Measurements from ENCODE around the gene DMRTC2. TPM values are rescaled to one million over a fixed set of nuclear protein-coding genes. Genes with fewer than 3 reads are reported as not detected.

DMRTC2 gene
- polyA plus RNA-seq, 1 of the 3 experiments (the other 2 are of a cell fraction): not detected

DNA sequence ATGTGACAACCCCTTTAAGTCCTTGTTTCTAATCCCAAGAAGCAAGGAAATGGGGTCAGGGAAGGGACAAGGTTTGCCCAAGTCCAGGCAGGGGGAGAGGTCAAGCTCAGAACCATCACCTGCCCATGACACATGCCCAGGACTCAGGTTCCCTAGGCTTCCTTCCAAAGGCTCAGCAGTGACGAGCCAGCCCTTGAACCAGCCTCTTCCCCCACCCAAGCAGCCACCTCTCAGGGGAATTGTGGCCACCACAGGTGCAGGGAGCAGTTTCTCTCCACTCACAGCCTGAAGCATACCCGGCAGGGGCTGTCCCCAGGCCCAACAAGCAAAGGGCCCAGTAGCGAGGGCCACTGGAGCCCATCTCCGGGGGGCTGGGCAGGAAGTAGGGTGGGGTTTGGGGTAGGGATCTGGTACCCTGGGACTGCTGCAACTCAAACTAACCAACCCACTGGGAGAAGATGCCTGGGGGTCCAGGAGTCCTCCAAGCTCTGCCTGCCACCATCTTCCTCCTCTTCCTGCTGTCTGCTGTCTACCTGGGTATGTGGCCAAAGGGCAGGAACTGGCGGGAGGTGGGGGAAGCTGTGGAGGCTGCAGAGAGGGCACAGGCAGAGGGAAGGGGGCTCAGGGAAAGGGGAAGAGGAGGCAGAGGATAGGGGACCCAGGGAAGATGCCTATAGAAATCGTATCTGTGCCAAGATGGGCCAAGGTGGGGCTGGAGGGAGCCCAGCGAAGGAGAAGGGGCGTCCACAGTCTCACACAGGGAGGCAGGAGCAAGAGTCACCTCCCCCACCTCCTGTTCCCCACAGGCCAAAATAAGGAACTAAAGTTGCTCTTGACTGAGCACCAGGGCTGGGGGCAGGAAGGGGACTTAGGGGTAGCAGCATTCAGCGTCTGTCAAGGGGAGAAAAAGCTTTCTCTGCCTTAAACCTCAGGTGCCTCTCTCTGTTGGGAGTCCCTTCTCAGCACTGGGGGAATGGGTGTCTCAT lies 32.3 kb downstream of the DMRTC2 start, which contains the start of gene CD79A (continued):
- TF ChIP-seq, protein P1, sequence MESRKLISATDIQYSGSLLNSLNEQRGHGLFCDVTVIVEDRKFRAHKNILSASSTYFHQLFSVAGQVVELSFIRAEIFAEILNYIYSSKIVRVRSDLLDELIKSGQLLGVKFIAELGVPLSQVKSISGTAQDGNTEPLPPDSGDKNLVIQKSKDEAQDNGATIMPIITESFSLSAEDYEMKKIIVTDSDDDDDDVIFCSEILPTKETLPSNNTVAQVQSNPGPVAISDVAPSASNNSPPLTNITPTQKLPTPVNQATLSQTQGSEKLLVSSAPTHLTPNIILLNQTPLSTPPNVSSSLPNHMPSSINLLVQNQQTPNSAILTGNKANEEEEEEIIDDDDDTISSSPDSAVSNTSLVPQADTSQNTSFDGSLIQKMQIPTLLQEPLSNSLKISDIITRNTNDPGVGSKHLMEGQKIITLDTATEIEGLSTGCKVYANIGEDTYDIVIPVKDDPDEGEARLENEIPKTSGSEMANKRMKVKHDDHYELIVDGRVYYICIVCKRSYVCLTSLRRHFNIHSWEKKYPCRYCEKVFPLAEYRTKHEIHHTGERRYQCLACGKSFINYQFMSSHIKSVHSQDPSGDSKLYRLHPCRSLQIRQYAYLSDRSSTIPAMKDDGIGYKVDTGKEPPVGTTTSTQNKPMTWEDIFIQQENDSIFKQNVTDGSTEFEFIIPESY (IDR thresholded peaks at IDR 0.05; ENCODE audit: borderline replicate concordance, low read depth): no peak
- no peak for TF ChIP-seq ELF1 (IDR thresholded peaks at IDR 0.05)
- no peak for TF ChIP-seq FOXJ3 (CRISPR knock-in tag; IDR thresholded peaks at IDR 0.05)
- TF ChIP-seq, protein P2, sequence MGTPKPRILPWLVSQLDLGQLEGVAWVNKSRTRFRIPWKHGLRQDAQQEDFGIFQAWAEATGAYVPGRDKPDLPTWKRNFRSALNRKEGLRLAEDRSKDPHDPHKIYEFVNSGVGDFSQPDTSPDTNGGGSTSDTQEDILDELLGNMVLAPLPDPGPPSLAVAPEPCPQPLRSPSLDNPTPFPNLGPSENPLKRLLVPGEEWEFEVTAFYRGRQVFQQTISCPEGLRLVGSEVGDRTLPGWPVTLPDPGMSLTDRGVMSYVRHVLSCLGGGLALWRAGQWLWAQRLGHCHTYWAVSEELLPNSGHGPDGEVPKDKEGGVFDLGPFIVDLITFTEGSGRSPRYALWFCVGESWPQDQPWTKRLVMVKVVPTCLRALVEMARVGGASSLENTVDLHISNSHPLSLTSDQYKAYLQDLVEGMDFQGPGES (IDR thresholded peaks at IDR 0.05; ENCODE audit: low read depth, low read length): no peak
- TF ChIP-seq, protein P3, sequence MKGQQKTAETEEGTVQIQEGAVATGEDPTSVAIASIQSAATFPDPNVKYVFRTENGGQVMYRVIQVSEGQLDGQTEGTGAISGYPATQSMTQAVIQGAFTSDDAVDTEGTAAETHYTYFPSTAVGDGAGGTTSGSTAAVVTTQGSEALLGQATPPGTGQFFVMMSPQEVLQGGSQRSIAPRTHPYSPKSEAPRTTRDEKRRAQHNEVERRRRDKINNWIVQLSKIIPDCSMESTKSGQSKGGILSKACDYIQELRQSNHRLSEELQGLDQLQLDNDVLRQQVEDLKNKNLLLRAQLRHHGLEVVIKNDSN (IDR thresholded peaks at IDR 0.05; ENCODE audit: borderline replicate concordance, low read depth): no peak
- no peak for TF ChIP-seq RXRA (IDR thresholded peaks at IDR 0.05; ENCODE audit: borderline replicate concordance, low read depth)
- TF ChIP-seq TEAD4 (IDR thresholded peaks at IDR 0.05; ENCODE audit: borderline replicate concordance, insufficient read depth): no peak
- TF ChIP-seq EP300 (IDR thresholded peaks at IDR 0.05; ENCODE audit: borderline replicate concordance in 1 of 2, low read depth in 1 of 2, low read length in 1 of 2): no peak
- no peak for TF ChIP-seq JUND (IDR thresholded peaks at IDR 0.05)
- TF ChIP-seq TCF12 (IDR thresholded peaks at IDR 0.05): no peak
- no peak for TF ChIP-seq YY1 (IDR thresholded peaks at IDR 0.05; ENCODE audit: low read depth)
- no peak for TF ChIP-seq RFX5 (IDR thresholded peaks at IDR 0.05; ENCODE audit: low read length)

DNA sequence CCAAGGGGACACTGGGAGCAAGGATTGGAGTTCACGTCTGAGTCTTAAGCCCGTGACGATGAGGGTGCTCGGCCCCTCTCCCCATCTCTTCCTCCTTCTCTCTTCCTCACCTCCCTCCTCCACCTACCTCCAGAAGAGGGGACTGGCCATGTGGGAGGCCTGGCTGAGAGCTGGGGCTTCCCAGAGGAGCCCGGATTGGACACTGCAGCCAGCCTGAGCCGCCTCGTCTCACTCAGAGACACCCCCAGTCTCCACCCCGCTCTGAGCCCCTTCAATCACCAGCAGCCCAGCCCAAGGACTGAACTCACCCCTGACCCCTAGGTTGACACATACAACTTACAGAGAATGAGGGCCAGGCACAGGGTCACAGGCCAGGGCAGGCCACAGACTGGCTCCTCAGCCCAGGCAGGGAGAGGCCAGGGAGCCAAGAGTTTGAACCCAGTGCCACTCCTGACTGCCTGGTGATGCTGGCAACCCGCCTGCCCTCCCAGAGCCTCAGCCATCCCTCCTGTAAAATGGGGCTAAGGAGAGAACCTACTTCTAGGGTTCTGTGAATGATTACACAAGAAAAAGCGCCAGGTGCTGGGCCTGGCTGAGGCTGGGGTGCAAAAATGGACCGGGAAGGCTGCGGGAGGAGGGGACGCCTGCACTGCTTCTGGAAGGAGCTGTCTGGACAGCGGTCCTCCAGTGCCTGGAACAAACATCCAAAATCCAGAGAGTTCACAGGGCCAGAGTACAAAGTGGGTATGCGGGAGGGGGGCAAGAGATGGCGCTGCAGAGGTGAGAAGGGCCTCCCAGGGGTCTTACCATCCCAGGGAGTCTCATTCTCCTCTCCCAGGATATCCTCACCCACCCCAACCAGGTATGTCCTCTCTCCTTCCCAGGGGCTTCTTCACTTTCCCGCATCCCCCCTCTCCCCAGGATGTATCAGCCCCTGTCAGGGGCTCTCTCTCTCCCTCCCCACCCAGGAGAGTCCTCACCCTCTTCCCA lies 33.4 kb downstream of the DMRTC2 start:
- WGBS (ENCODE audit: low lambda C conversion rate): 82% methylated on average over 16 of the region's 17 CpGs
- H3K9ac ChIP-seq: no peak overlapping the region
- no peak overlapping the region for H3K4me2 ChIP-seq
- no peaks in the 10 kb centered on the region for H3K27me3 ChIP-seq (ENCODE audit: insufficient read depth)
- DNase-seq: no peak
- no peaks in the 10 kb centered on the region for H3K79me2 ChIP-seq (ENCODE audit: insufficient read depth)
- H3K36me3 ChIP-seq (replicated peaks in 1 of 2; ENCODE audit: control insufficient read depth in 1 of 2, insufficient read depth in 2 of 2, low read length in 1 of 2): no peaks in the 10 kb centered on the region
- no peaks in the 10 kb centered on the region for H3K9me3 ChIP-seq
- H3K27ac ChIP-seq (ENCODE audit: low read depth in 2 of 2, low read length in 1 of 2): no peak overlapping the region
- peaks cover 0 to 5% of the 10 kb centered on the region in 2 experiments; a peak in 1 of 4 replicates for H3K4me1 ChIP-seq (ENCODE audit: control insufficient read depth in 1 of 2, insufficient read depth in 2 of 2, low read depth in 1 of 2, low read length in 1 of 2)
- no peak overlapping the region for H2AFZ ChIP-seq (ENCODE audit: low read depth)
- H3K4me3 ChIP-seq (ENCODE audit: low read depth in 2 of 2, low read length in 1 of 2): no peak overlapping the region
- H3F3A ChIP-seq (replicated peaks; ENCODE audit: insufficient read depth): peaks cover 31% of the 10 kb centered on the region
- ChIA-PET CTCF (no interaction called here), POLR2A (no interaction called here)
- H3K9me2 ChIP-seq: no peaks in the 10 kb centered on the region
- H4K20me1 ChIP-seq (ENCODE audit: insufficient read depth): peaks cover 2% of the 10 kb centered on the region; the same call in 1 of the 2 replicates
- no peak for TF ChIP-seq FOXM1 (IDR thresholded peaks at IDR 0.05; ENCODE audit: low read depth)
- no peak for TF ChIP-seq FOXJ3 (CRISPR knock-in tag; IDR thresholded peaks at IDR 0.05)
- TF ChIP-seq, protein P4, sequence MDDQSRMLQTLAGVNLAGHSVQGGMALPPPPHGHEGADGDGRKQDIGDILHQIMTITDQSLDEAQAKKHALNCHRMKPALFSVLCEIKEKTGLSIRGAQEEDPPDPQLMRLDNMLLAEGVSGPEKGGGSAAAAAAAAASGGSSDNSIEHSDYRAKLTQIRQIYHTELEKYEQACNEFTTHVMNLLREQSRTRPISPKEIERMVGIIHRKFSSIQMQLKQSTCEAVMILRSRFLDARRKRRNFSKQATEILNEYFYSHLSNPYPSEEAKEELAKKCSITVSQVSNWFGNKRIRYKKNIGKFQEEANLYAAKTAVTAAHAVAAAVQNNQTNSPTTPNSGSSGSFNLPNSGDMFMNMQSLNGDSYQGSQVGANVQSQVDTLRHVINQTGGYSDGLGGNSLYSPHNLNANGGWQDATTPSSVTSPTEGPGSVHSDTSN (IDR thresholded peaks at IDR 0.05): no peak
- no peak for TF ChIP-seq GABPA (IDR thresholded peaks at IDR 0.05; ENCODE audit: low read depth)
- TF ChIP-seq, protein P5, sequence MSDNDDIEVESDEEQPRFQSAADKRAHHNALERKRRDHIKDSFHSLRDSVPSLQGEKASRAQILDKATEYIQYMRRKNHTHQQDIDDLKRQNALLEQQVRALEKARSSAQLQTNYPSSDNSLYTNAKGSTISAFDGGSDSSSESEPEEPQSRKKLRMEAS (IDR thresholded peaks at IDR 0.05; ENCODE audit: low read depth): no peak
- no peak for TF ChIP-seq EZH2phosphoT487 (IDR thresholded peaks at IDR 0.05; ENCODE audit: borderline replicate concordance, low read depth)
- TF ChIP-seq, protein P1 (IDR thresholded peaks at IDR 0.05; ENCODE audit: borderline replicate concordance, low read depth): no peak
- TF ChIP-seq, protein P2 (IDR thresholded peaks at IDR 0.05; ENCODE audit: low read depth, low read length): no peak

Data from SK-N-SH (cell line).